Panc1 (cell line): ENCODE measurements around the gene POLA1. TPM values are rescaled to one million over a fixed set of nuclear protein-coding genes. Genes with fewer than 3 reads are reported as not detected.

Experiments
- ATAC-seq: fragments of 200-7000 bp; cut with Tn5 transposase; 2 replicates; pipeline ENCODE4 v1.9.1; 2020; ENCODE audit warnings: mild to moderate bottlenecking, moderate library complexity
- BruUV-seq: library from RNA; stranded (reverse); fragments of 400-500 nt; replicated peaks from 2 replicates; lab custom pipeline; 2021; lab: Mats Ljungman, UMichigan
- CTCF ChIA-PET: fragments of 300-600 bp; sonication (Branson Sonifier 250); formaldehyde crosslinking; loops from one replicate; lab custom pipeline; 2022; ENCODE audit warnings: antibody characterized with exemption; lab: Charles Lee
- POLR2A ChIA-PET: fragments of 300-600 bp; sonication (Branson Sonifier 250); formaldehyde crosslinking; loops from one replicate; lab custom pipeline; 2022; ENCODE audit warnings: antibody characterized with exemption; lab: Charles Lee
- DNase-seq: peaks from one replicate; pipeline ENCODE4 v3.0.0-alpha.2; 2010; ENCODE audit warnings: low read depth, low spot score
- H3K27ac ChIP-seq: 2 replicates; pipeline ENCODE4 v1.5.1; 2011; ENCODE audit warnings: mild to moderate bottlenecking, low read length, inconsistent platforms
- H3K27me3 ChIP-seq: fragments of 200-500 bp; sonication (Bioruptor generic); 2 replicates; pipeline ENCODE4 v1.6.0; 2014; ENCODE audit warnings: low read length, inconsistent platforms; ENCODE audit not compliant: control insufficient read depth, insufficient read depth
- H3K36me3 ChIP-seq: fragments of 200-500 bp; sonication (Bioruptor generic); 2 replicates; pipeline ENCODE4 v1.5.1; 2014; ENCODE audit warnings: inconsistent platforms, mild to moderate bottlenecking, low read length, moderate library complexity; ENCODE audit not compliant: control insufficient read depth, insufficient read depth
- H3K4me1 ChIP-seq: 2 replicates; pipeline ENCODE4 v1.5.1; 2011; ENCODE audit warnings: inconsistent platforms, mild to moderate bottlenecking, low read length, moderate library complexity; ENCODE audit not compliant: control insufficient read depth, insufficient read depth
- H3K4me3 ChIP-seq, 2 experiments: 2 replicates each; pipeline ENCODE4 v1.5.1; 2011 to 2012; ENCODE audit warnings: low read depth in 2 of 2, low read length in 2 of 2, mild to moderate bottlenecking in 2 of 2, inconsistent platforms in 1 of 2, moderate library complexity in 1 of 2
- H3K9me3 ChIP-seq: fragments of 200-500 bp; sonication (Bioruptor generic); 2 replicates; pipeline ENCODE4 v1.5.1; 2014; ENCODE audit warnings: low read depth, mild to moderate bottlenecking, inconsistent platforms, low read length, moderate library complexity; ENCODE audit not compliant: control insufficient read depth, insufficient read depth
- POLR2AphosphoS5 ChIP-seq: IDR thresholded peaks from 2 replicates; pipeline ENCODE4 v1.6.1; 2012; ENCODE audit warnings: mild to moderate bottlenecking, low read depth, low read length, moderate library complexity
- SIN3A ChIP-seq: IDR thresholded peaks from 2 replicates; pipeline ENCODE4 v1.6.1; 2012; ENCODE audit warnings: low read depth, mild to moderate bottlenecking, low read length, moderate library complexity, borderline replicate concordance; ENCODE audit not compliant: insufficient read depth
- TCF7L2 ChIP-seq: IDR thresholded peaks from 2 replicates; pipeline ENCODE4 v1.6.1; 2011; ENCODE audit warnings: mild to moderate bottlenecking, low read depth, low read length, inconsistent platforms
- in situ Hi-C: cut with HindIII; loops from 2 replicates; pipeline ENCODE4 v1.10.0; 2016; ENCODE audit warnings: low sequenced_read_pairs, low pct_unique_long_range_greater_than_20kb
- intact Hi-C: fragments of 100-400 bp; cut with micrococcal nuclease; formaldehyde crosslinking; loops from one replicate; pipeline ENCODE4 v1.10.0; 2022; ENCODE audit not compliant: unreplicated experiment
- total RNA-seq: library from RNA; stranded (reverse); gene quantifications from one replicate; pipeline ENCODE4 v1.2.1, GENCODE V29; 2021; ENCODE audit not compliant: unreplicated experiment
- TF ChIP-seq, protein P1 (sequence below): fragments of 450-650 bp; IDR thresholded peaks from 2 replicates; pipeline ENCODE4 v1.5.1; 2017; ENCODE audit warnings: mild to moderate bottlenecking
- TF ChIP-seq, protein P2 (sequence below), 2 experiments: IDR thresholded peaks; 2 replicates each; pipeline ENCODE4 v1.6.1; 2011 to 2012; ENCODE audit warnings: low read depth in 2 of 2, control low read depth in 1 of 2, low read length in 1 of 2, mild to moderate bottlenecking in 1 of 2, moderate library complexity in 1 of 2; ENCODE audit not compliant: insufficient read depth in 1 of 2

Gene POLA1
- total RNA-seq, 1 experiment from 2014 or later = 10.5 TPM

DNA sequence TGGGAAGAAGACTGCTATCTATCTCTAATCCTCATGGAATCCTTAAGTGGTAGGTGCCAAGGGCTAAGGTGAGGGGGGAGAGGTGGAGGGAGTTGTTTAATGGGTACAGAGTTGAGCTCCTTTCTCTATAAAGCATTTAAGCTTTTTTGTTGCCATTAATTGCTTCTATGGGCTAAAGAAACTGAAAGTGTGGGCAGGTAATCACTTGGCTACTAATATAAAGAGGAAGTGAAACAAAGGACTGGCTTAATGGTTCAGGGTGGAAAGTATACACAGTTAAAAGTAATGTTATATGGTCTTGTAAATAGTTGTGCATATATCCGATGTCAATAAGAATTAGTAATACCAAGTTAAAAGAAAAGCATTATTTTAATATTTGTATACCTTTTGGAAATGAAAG lies 83.9 kb downstream of the POLA1 start:
- CTCF ChIA-PET = no interaction called here
- BruUV-seq = no TSS peak

DNA sequence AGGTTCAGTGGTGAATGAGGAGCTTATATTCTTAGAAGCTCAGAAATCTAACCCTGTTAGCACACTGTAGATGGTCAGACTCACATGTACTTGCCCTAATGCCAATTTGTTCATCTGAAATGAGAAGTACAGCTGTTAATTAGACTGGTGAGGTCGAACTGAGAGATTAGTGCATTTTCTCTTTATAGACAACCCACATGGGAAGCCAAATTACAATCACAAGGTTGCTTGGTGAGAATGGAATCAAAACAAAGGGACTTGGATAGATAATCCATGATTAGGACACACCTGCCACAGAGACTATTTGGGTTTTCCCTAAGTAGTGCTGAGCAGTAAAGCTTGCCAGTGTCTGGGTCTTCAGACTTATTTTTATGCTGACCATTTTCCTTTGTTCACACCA lies 88.3 kb downstream of the POLA1 start:
- H3K4me3 ChIP-seq = no peak overlapping the region
- POLR2A ChIA-PET = no interaction called here
- in situ Hi-C loops = no loop called here
- intact Hi-C loops = no loop called here
- H3K27me3 ChIP-seq = no peaks in the 10 kb centered on the region
- no peak for ATAC-seq
- H3K9me3 ChIP-seq = no peaks in the 10 kb centered on the region
- BruUV-seq = no TSS peak
- TF ChIP-seq, protein P1, sequence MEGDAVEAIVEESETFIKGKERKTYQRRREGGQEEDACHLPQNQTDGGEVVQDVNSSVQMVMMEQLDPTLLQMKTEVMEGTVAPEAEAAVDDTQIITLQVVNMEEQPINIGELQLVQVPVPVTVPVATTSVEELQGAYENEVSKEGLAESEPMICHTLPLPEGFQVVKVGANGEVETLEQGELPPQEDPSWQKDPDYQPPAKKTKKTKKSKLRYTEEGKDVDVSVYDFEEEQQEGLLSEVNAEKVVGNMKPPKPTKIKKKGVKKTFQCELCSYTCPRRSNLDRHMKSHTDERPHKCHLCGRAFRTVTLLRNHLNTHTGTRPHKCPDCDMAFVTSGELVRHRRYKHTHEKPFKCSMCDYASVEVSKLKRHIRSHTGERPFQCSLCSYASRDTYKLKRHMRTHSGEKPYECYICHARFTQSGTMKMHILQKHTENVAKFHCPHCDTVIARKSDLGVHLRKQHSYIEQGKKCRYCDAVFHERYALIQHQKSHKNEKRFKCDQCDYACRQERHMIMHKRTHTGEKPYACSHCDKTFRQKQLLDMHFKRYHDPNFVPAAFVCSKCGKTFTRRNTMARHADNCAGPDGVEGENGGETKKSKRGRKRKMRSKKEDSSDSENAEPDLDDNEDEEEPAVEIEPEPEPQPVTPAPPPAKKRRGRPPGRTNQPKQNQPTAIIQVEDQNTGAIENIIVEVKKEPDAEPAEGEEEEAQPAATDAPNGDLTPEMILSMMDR = no peak
- TF ChIP-seq, protein P2, sequence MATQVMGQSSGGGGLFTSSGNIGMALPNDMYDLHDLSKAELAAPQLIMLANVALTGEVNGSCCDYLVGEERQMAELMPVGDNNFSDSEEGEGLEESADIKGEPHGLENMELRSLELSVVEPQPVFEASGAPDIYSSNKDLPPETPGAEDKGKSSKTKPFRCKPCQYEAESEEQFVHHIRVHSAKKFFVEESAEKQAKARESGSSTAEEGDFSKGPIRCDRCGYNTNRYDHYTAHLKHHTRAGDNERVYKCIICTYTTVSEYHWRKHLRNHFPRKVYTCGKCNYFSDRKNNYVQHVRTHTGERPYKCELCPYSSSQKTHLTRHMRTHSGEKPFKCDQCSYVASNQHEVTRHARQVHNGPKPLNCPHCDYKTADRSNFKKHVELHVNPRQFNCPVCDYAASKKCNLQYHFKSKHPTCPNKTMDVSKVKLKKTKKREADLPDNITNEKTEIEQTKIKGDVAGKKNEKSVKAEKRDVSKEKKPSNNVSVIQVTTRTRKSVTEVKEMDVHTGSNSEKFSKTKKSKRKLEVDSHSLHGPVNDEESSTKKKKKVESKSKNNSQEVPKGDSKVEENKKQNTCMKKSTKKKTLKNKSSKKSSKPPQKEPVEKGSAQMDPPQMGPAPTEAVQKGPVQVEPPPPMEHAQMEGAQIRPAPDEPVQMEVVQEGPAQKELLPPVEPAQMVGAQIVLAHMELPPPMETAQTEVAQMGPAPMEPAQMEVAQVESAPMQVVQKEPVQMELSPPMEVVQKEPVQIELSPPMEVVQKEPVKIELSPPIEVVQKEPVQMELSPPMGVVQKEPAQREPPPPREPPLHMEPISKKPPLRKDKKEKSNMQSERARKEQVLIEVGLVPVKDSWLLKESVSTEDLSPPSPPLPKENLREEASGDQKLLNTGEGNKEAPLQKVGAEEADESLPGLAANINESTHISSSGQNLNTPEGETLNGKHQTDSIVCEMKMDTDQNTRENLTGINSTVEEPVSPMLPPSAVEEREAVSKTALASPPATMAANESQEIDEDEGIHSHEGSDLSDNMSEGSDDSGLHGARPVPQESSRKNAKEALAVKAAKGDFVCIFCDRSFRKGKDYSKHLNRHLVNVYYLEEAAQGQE (IDR thresholded peaks at IDR 0.05; ENCODE audit: insufficient read depth in 1 of 2, low read depth in 2 of 2, low read length in 1 of 2) = no peak
- TF ChIP-seq POLR2AphosphoS5 = no peak
- TF ChIP-seq TCF7L2 = no peak
- TF ChIP-seq SIN3A = no peak
- no peak for DNase-seq
- no peaks in the 10 kb centered on the region for H3K36me3 ChIP-seq
- CTCF ChIA-PET = no interaction called here
- H3K4me1 ChIP-seq = no peaks in the 10 kb centered on the region
- no peak overlapping the region for H3K27ac ChIP-seq

More for the DNA sequence above, 83.9 kb downstream of the POLA1 start:
- no peaks in the 10 kb centered on the region for H3K27me3 ChIP-seq
- POLR2A ChIA-PET = no interaction called here
- H3K9me3 ChIP-seq = no peaks in the 10 kb centered on the region
- no peak for DNase-seq
- H3K36me3 ChIP-seq = no peaks in the 10 kb centered on the region
- no peaks in the 10 kb centered on the region for H3K4me1 ChIP-seq
- no peak overlapping the region for H3K4me3 ChIP-seq
- in situ Hi-C loops (no loop called here), intact Hi-C loops (no loop called here)
- no peak overlapping the region for H3K27ac ChIP-seq
- TF ChIP-seq, protein P2 (IDR thresholded peaks at IDR 0.05; ENCODE audit: insufficient read depth in 1 of 2, low read depth in 2 of 2, low read length in 1 of 2) = no peak
- TF ChIP-seq SIN3A = no peak
- no peak for TF ChIP-seq TCF7L2
- TF ChIP-seq, protein P1 = no peak
- TF ChIP-seq POLR2AphosphoS5 = no peak
- no peak for ATAC-seq
